Mesangial cell (primary cell): ENCODE results near the gene MGP. TPM values are rescaled to one million over a fixed set of nuclear protein-coding genes. Genes with fewer than 3 reads are reported as not detected.

Experiments
- total RNA-seq: library from RNA; depleted of rRNA; stranded (reverse); fragments of >200 nt; gene quantifications from 2 replicates; pipeline ENCODE4 v1.2.3, GENCODE V29; 2015

Gene MGP
- 10.8 and 115 TPM in 2 replicates for total RNA-seq

GRCh38 chr12:14885718-14886221 lies at the start of gene MGP:
Gene MGP (minus strand): TSS chr12:14885854. CDS start chr12:14885791, 63 bp downstream.

GRCh38 chr12:14843425-14843887 lies 42.2 kb downstream of the MGP start, which contains the start of gene ART4:
Gene ART4 (minus strand): TSS chr12:14843526. CDS start chr12:14843113, 413 bp downstream.

Other genes with a start within 250 kb of the MGP start
- under 0.01 TPM in 1 of 2 replicates, not detected in the other for gene GUCY2C, start 189.3 kb downstream of the MGP start, total RNA-seq
- 14.2 and 19.6 TPM in 2 replicates for gene WBP11, start 82.4 kb downstream of the MGP start, total RNA-seq
- gene C12orf60, start 82.2 kb downstream of the MGP start, total RNA-seq = 0.65 and 1.5 TPM in 2 replicates
- gene SMCO3, start 71.7 kb downstream of the MGP start, total RNA-seq = 0.13 TPM in 1 of 2 replicates, not detected in the other
- not detected in 2 replicates for gene ART4, start 42.3 kb downstream of the MGP start, total RNA-seq
- 0.33 and 12.8 TPM in 2 replicates for gene ERP27, start 52.7 kb upstream of the MGP start, total RNA-seq
- 17.9 and 25.1 TPM in 2 replicates for gene ARHGDIB, start 75.7 kb upstream of the MGP start, total RNA-seq
- gene PDE6H, start 87.2 kb upstream of the MGP start, total RNA-seq = not detected in 2 replicates